ENCODE data around the gene ALLC. TPM values are rescaled to one million over a fixed set of nuclear protein-coding genes. Genes with fewer than 3 reads are reported as not detected.

Gene ALLC
- total RNA-seq, 2 experiments from 2014 or later: not detected

- no peaks in the 10 kb centered on the region for H3K9me3 Mint-ChIP-seq (ENCODE audit: low read depth)
- ATAC-seq (no peak), DNase-seq (no peak)
- CTCF ChIA-PET: no interaction called here
- no peaks in the 10 kb centered on the region for H3K27me3 Mint-ChIP-seq
- POLR2A ChIA-PET: no interaction called here
- H3K4me3 Mint-ChIP-seq: no peak overlapping the region
- H3K4me1 Mint-ChIP-seq: no peaks in the 10 kb centered on the region
- no peak overlapping the region for H3K27ac Mint-ChIP-seq
- intact Hi-C loops (cut with DNase I, micrococcal nuclease): no loop called here
- H3K36me3 Mint-ChIP-seq (ENCODE audit: low read depth): no peaks in the 10 kb centered on the region
These were observed 21.3 kb upstream of the ALLC start for GRCh38 chr2:3636586-3637310.

- no peaks in the 10 kb centered on the region for H3K4me1 Mint-ChIP-seq
- intact Hi-C loops (cut with DNase I, micrococcal nuclease): no loop called here
- ChIA-PET POLR2A (no interaction called here), CTCF (no interaction called here)
- no peak overlapping the region for H3K27ac Mint-ChIP-seq
- ATAC-seq: no peak
- no peaks in the 10 kb centered on the region for H3K27me3 Mint-ChIP-seq
- H3K9me3 Mint-ChIP-seq (ENCODE audit: low read depth): no peaks in the 10 kb centered on the region
- H3K36me3 Mint-ChIP-seq (ENCODE audit: low read depth): no peaks in the 10 kb centered on the region
- no peak for DNase-seq
- no peak overlapping the region for H3K4me3 Mint-ChIP-seq
These were observed 20.7 kb upstream of the ALLC start for GRCh38 chr2:3637311-3637675.

- Mint-ChIP-seq H3K36me3 (ENCODE audit: low read depth) (no peaks in the 10 kb centered on the region), H3K27ac (no peak overlapping the region), H3K9me3 (ENCODE audit: low read depth) (no peaks in the 10 kb centered on the region), H3K4me3 (no peak overlapping the region), H3K4me1 (no peaks in the 10 kb centered on the region), H3K27me3 (no peaks in the 10 kb centered on the region)
- POLR2A ChIA-PET: no interaction called here
- DNase-seq (no peak), ATAC-seq (no peak)
- CTCF ChIA-PET: no interaction called here
- intact Hi-C loops (cut with DNase I, micrococcal nuclease): no loop called here
These were observed 20.1 kb upstream of the ALLC start for GRCh38 chr2:3637692-3638455.

GRCh38 chr2:3638456-3638810, 19.6 kb upstream of the ALLC start:
- intact Hi-C loops (cut with DNase I, micrococcal nuclease): no loop called here
- ChIA-PET CTCF (no interaction called here), POLR2A (no interaction called here)
- ATAC-seq: no peak
- no peak for DNase-seq
- no peak overlapping the region for H3K4me3 Mint-ChIP-seq
- H3K27me3 Mint-ChIP-seq: no peaks in the 10 kb centered on the region
- no peaks in the 10 kb centered on the region for H3K36me3 Mint-ChIP-seq (ENCODE audit: low read depth)
- H3K4me1 Mint-ChIP-seq: no peaks in the 10 kb centered on the region
- H3K9me3 Mint-ChIP-seq (ENCODE audit: low read depth): no peaks in the 10 kb centered on the region
- no peak overlapping the region for H3K27ac Mint-ChIP-seq

- H3K27me3 Mint-ChIP-seq: no peaks in the 10 kb centered on the region
- CTCF ChIA-PET: interaction anchor here (0.8 kb wide), 1 partner anchor 55 kb away, joined by 3 read pairs; no protein-coding TSS in a partner anchor
- H3K9me3 Mint-ChIP-seq (ENCODE audit: low read depth): no peaks in the 10 kb centered on the region
- no peak overlapping the region for H3K4me3 Mint-ChIP-seq
- H3K36me3 Mint-ChIP-seq (ENCODE audit: low read depth): no peaks in the 10 kb centered on the region
- no peaks in the 10 kb centered on the region for H3K4me1 Mint-ChIP-seq
- no peak overlapping the region for H3K27ac Mint-ChIP-seq
- DNase-seq (no peak), ATAC-seq (no peak)
- POLR2A ChIA-PET: no interaction called here
- intact Hi-C loops (cut with DNase I, micrococcal nuclease): no loop called here
These were observed 18.9 kb upstream of the ALLC start for GRCh38 chr2:3639015-3639630.

GRCh38 chr2:3639653-3640052, 18.3 kb upstream of the ALLC start:
- Mint-ChIP-seq H3K27me3 (no peaks in the 10 kb centered on the region), H3K4me3 (no peak overlapping the region), H3K4me1 (no peaks in the 10 kb centered on the region), H3K9me3 (ENCODE audit: low read depth) (no peaks in the 10 kb centered on the region), H3K36me3 (ENCODE audit: low read depth) (no peaks in the 10 kb centered on the region), H3K27ac (no peak overlapping the region)
- intact Hi-C loops (cut with DNase I, micrococcal nuclease): no loop called here
- ATAC-seq (no peak), DNase-seq (no peak)
- ChIA-PET POLR2A (no interaction called here), CTCF (interaction anchor here (0.8 kb wide), 1 partner anchor 56 kb away, joined by 3 read pairs; no protein-coding TSS in a partner anchor)

GRCh38 chr2:3641181-3641580, 16.8 kb upstream of the ALLC start:
- ChIA-PET CTCF (no interaction called here), POLR2A (no interaction called here)
- H3K9me3 Mint-ChIP-seq (ENCODE audit: low read depth): no peaks in the 10 kb centered on the region
- H3K4me3 Mint-ChIP-seq: no peak overlapping the region
- intact Hi-C loops (cut with DNase I, micrococcal nuclease): no loop called here
- no peaks in the 10 kb centered on the region for H3K27me3 Mint-ChIP-seq
- no peak overlapping the region for H3K27ac Mint-ChIP-seq
- H3K4me1 Mint-ChIP-seq: no peaks in the 10 kb centered on the region
- ATAC-seq (no peak), DNase-seq (no peak)
- H3K36me3 Mint-ChIP-seq (ENCODE audit: low read depth): no peaks in the 10 kb centered on the region

- intact Hi-C loops (cut with DNase I, micrococcal nuclease): no loop called here
- no peak for ATAC-seq
- no peak for DNase-seq
- ChIA-PET POLR2A (interaction anchor here (0.5 kb wide), 1 partner anchor 247 kb away, joined by 4 read pairs; no protein-coding TSS in a partner anchor), CTCF (no interaction called here)
- H3K4me3 Mint-ChIP-seq: no peak overlapping the region
- H3K9me3 Mint-ChIP-seq (ENCODE audit: low read depth): no peaks in the 10 kb centered on the region
- H3K27me3 Mint-ChIP-seq: no peaks in the 10 kb centered on the region
- H3K36me3 Mint-ChIP-seq (ENCODE audit: low read depth): no peaks in the 10 kb centered on the region
- H3K4me1 Mint-ChIP-seq: no peaks in the 10 kb centered on the region
- no peak overlapping the region for H3K27ac Mint-ChIP-seq
These were observed 16.1 kb upstream of the ALLC start for GRCh38 chr2:3641841-3642421.

GRCh38 chr2:3642521-3643215, 15.3 kb upstream of the ALLC start:
- no peak for ATAC-seq
- CTCF ChIA-PET: no interaction called here
- intact Hi-C loops (cut with DNase I, micrococcal nuclease): no loop called here
- Mint-ChIP-seq H3K27me3 (no peaks in the 10 kb centered on the region), H3K27ac (no peak overlapping the region), H3K9me3 (ENCODE audit: low read depth) (no peaks in the 10 kb centered on the region), H3K4me1 (no peaks in the 10 kb centered on the region), H3K4me3 (no peak overlapping the region), H3K36me3 (ENCODE audit: low read depth) (no peaks in the 10 kb centered on the region)
- POLR2A ChIA-PET: interaction anchor here (0.5 kb wide), 2 partner anchors 22 to 248 kb away, joined by 4 to 6 read pairs; no protein-coding TSS in a partner anchor
- DNase-seq: no peak

- Mint-ChIP-seq H3K27ac (no peak overlapping the region), H3K36me3 (ENCODE audit: low read depth) (no peaks in the 10 kb centered on the region), H3K4me3 (no peak overlapping the region), H3K27me3 (no peaks in the 10 kb centered on the region), H3K9me3 (ENCODE audit: low read depth) (no peaks in the 10 kb centered on the region), H3K4me1 (no peaks in the 10 kb centered on the region)
- POLR2A ChIA-PET: interaction anchor here (0.5 kb wide), 1 partner anchor 21 kb away, joined by 6 read pairs; no protein-coding TSS in a partner anchor
- no peak for DNase-seq
- ATAC-seq: no peak
- intact Hi-C loops (cut with DNase I, micrococcal nuclease): no loop called here
- CTCF ChIA-PET: interaction anchor here (0.6 kb wide), 1 partner anchor 70 kb away, joined by 3 read pairs; no protein-coding TSS in a partner anchor
These were observed 14.4 kb upstream of the ALLC start for GRCh38 chr2:3643371-3644245.

GRCh38 chr2:3644246-3644525, 13.8 kb upstream of the ALLC start:
- intact Hi-C loops (cut with DNase I, micrococcal nuclease): no loop called here
- Mint-ChIP-seq H3K4me3 (no peak overlapping the region), H3K27me3 (no peaks in the 10 kb centered on the region), H3K27ac (no peak overlapping the region), H3K4me1 (no peaks in the 10 kb centered on the region), H3K9me3 (ENCODE audit: low read depth) (no peaks in the 10 kb centered on the region), H3K36me3 (ENCODE audit: low read depth) (no peaks in the 10 kb centered on the region)
- ChIA-PET CTCF (interaction anchor here (1.4 kb wide), 2 partner anchors 15 to 220 kb away, joined by 4 read pairs; no protein-coding TSS in a partner anchor), POLR2A (interaction anchor here (0.5 kb wide), 1 partner anchor 61 kb away, joined by 12 read pairs; no protein-coding TSS in a partner anchor)
- ATAC-seq (no peak), DNase-seq (no peak)
